Activated CD4-positive, alpha-beta T cell treated with anti-CD3 and anti-CD28 coated beads for 48 hours (primary cell): Measurements from ENCODE around the gene FAU.
A peak's percentile ranks its signal among the peaks of the same experiment; 100 is the strongest.
"Not testable (repeated sequence)": the region's sequence is repeated elsewhere in the genome, so short reads cannot be mapped to it uniquely, and the experiment has no call there.

Experiments used
- DNase-seq: peaks from one replicate; pipeline ENCODE4 v3.0.0-alpha.2; 2020

FAU gene

DNA sequence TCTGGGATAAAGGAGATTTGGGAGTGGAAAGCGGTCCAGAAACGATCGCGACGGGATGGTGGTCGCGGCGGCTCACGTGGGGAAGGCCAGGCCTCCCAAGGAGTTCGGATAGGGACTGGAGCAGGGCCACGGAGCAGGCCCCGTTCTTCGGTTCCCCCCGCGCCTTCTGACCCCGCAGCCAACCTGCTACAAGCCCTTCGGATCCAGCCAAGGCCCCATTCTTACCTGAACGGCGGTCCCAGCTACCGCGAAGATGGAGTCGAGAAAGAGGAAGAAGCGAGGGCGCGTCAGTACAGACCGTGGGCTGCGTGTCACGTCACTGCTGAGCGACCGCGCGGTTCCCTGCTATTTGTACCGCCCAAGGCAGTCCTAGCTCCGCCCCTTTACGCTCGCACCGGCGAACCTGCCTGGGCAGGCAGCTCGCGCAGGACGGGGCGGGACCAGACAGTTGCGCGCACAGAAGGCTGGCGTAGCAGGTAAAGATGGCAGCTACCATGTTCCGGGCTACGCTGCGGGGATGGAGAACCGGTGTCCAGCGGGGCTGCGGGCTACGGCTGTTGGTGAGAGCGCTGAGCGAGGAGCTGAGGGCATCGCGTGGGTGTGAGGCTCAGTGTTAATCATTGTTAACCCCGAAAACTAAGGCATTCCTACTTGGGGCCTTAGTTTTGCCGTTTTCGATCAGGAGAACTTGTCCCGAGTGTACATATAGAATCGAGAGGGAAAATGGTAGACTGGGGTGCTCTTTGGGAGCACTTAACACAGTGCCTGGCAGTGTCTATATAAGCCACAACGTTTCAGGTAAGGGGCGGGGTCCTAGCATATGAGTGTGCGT lies at the start of gene FAU, which contains the start of gene MRPL49:
FAU (minus strand) TSS at position 270 of the 832 bp plus-strand sequence. CDS start 321 bp downstream, outside the sequence.
MRPL49 (plus strand) TSS at position 457 of the 832 bp plus-strand sequence; CDS start at position 483, 26 bp downstream.
- DNase-seq, result peak; percentile 100

DNA sequence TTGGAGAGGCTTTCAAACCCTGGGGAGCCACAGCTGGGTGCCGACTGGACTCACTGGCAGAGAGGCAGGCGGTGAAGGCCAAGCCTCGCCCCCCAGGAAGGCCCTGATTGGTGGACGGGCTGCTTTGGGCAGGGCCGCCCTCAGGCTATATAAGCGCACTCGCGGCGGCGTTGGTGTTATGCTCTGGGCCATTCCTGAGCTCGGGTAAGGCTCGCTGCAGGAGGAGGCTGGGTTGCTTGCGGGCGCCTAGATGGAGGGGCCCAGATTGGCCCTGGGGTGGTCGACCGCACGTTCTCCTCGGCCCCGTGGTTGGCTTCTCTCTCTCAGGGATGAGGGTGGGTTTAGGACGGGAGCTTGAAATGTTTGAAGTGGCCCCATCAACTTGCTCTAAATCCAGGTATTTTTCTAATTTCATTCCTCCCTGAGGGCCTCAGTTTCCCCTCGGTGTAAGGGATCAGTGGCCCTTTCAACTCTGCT lies 48.2 kb upstream of the FAU start, which contains the start of gene SPDYC:
SPDYC (plus strand) TSS at position 176 of the 477 bp plus-strand sequence. CDS start 1,125 bp downstream, outside the sequence.
- DNase-seq, result no peak

DNA sequence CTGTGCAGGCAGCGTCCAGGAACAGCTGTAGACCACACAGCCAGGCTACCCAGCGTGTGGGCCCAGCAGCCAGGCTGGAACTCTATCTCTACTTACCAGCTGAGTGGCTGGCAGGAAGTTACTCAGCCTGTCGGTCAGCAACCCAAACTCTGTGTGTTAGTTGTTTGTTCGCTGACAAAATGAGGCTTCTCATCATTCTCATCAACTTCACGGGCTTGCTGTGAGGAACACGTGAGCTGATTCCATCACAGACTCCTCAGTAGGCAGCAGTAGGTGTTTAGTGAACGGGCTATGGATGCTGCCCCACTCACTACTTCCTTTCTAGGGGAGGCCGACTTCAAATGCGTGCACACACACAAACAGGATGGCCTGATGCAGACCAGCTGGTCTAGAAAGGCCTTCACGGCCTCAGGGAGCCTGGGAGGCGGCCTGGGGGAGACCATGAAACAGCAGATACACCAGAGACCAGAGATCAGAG lies 47.3 kb upstream of the FAU start:
- no peak for DNase-seq

DNA sequence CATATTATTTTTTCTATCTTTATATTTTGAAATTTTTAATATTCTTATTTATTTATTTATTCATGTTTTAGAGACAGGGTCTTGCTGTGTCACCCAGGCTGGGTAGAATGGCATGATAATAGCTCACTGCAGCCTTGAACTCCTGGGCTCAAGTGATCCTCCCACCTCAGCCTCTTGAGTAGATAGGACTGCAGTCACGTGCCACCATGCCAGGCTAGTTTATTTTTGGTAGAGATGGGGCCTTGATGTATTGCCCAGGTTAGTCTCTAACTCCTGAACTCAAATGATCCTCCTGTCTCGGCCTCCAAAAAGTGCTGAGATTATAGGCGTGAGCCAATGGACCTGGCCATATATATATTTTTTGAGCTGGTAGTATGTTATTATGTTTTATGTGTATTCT lies 45.7 kb upstream of the FAU start:
- DNase-seq, result no peak

DNA sequence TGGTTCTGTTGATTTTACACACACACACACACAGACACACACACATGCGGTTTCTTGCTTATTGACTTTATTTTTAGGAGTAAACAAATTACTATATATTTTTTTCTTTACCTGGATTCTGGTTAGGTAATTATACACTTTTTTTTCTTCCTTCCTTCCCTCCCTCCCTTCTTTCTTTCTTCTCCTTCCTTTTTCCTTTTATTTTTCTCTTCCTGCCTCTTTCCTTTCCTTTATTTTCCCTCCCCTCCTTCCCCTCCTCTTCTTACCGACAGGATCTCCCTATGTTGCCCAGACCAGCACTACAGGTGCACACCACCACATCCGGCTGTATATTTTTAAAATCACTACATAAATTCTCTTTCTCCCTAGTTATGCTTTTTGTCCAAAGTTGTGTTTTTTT lies 45.0 kb upstream of the FAU start:
- DNase-seq, result no peak

DNA sequence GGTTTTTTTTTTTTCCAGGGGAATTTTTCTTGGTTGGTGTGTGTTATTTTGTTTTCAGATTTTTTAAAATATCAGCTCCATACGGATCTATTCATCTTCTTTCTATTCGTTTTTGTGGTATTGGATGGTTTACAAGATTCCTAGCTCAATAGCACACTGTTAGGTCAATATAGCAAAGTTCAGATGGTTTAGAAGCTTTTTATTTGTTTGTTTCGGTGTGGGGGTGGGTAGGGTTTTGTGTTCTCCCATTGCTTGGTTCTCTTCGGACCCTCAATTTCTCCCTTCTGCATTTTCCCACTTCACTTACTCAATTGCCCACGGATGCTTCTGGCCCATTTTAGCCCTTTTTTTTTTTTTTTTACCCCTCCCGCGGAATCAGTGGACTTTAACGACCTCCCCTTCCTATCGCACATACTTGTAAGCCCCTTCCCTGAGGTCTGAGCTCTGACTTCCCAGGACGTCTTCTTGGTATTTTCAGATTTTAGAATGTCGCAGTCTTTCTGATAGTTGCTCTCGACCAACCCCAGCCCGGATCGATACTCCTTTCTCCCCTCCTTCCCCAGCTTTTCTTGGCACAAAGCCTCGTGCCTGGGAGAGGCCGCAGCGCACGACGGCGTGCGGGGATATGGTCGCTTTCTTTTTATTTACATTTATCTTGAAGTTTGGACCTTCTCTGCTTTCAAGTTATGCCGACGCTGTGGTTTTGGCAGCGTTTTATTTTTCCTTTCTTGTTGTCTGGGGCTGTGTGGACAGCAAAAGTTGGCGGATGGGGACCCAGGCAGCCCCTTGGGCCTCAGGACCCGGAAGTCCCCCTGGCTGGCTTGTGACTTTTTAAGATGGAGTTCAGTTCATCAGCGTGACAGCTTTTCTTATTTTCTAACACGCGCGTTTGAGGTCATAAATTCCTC lies 43.7 kb upstream of the FAU start:
- DNase-seq, result no peak

DNA sequence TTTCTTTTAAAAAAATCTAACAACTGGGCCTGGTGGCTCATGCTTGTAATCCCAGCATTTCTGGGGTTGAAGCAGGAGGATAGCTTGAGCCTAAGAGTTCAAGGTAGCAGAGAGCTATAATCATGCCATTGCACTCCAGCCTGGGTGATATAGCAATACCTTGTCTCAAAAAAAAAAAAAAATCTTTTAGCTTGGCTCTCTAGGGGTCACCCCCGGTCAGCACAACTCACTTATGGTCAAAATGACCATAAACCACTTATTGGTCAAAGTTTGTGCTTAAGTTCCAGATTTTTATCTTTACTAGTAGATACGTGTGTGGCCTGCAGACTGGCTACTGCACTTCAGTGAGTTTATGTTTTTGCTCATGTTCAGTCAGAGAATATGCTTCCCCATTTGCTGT lies 41.8 kb upstream of the FAU start:
- DNase-seq, result no peak

DNA sequence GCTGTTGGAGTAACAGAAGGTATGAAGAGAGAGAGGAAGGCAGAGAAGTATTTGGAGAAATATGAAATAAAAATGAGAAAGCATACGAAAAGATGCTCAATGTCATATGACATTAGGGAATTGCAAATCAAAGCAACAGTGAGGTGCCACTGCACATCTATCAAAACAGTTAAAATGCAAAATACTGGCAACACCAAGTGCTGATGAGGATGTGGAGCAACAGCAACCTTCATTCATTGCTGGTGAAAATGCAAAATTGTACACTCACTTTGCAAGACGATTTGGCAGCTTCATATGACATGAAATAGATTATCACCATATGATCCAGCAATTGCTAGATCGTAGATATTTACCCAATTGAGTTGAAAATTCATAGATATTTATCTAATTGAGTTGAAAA lies 38.7 kb upstream of the FAU start:
- DNase-seq, result no peak

DNA sequence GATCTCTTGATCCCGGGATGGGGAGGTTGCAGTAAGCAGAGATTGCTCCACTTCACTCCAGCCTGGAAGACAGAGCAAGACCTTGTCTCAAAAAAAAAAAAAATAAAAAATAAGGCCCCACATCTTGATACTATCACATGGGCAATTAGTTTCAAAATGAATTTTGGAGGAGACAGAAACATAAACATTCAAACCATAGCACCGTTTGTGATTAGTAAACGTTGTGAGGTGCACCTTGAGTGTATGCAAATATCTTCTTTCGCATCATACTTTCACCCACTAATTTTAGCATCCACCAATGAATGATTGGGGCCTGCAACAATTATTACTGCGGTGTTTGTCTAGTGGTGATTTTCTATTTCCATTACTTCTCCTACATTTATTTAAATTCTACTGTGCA lies 37.1 kb upstream of the FAU start:
- DNase-seq, result no peak

DNA sequence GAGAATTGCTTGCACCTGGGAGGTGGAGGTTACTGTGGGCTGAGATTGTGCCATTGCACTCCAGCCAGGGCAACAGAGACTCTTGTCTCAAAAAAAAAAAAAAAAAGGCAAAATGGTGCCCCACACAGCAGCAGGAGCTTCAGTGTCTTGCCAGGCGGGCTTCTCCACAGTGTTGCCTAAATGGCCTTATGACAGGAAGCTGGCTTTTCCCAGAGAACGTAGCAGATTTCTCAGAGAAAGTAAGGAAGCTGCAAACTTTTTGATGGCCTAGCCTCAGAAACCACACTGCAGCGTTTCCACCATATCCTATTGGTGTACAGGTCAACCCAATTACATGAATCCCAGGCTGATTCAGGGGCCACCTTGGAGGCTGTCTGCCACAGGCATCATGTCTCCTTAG lies 35.4 kb upstream of the FAU start:
- no peak for DNase-seq

DNA sequence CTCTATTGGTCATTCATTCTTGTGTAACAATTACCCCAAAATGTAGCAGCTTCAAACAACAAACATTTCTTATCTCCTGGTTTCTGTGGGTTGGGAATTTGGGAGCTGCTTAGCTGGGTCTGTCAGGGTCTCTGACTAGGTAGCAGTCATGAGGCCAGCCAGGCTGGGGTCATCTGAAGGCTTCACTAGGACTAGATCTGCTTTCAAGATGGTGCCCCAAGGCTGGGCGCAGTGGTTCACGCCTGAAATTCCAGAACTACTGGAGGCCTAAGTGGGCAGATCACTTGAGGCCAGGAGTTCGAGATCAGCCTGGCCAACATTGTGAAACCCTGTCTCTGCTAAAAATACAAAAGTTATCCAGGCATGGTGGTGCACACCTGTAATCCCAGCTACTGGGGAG lies 35.0 kb upstream of the FAU start:
- DNase-seq, result no peak

DNA sequence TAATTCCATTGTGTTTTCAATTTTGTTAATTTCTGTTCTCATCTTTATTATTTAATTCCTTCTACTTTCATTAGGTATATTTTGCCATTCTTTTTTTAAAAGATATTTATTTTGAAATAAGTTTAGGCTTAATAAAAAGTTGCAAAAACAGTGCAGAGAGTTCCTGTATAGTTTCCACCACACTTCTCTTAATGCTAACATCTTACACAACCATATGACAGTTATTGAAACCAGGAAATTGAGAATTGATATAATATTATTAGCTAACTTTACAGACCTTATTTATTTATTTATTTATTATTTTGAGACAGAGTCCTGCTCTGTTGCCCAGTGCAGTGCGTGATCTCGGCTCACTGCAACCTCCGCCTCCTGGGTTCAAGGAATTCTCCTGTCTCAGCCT lies 34.3 kb upstream of the FAU start:
- no peak for DNase-seq

DNA sequence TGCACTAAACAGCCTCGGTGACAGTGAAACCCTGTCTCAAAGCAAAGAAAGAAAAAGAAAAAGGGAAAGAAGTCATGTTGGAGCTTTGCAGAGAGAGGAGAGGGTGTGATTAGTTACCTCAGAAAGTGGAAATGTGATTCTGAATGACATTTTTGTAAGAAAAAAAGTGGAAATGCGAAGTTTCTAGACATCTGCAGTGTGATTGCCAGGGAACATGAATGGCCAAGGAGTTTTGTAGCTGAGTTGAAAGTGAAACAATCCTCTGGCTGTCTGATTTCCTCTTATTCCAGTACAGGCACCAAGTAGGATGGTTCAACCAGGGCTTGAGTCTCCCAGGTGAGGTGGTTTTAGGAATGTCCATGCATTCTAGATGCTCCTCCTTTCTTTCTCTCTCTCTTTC lies 30.2 kb upstream of the FAU start:
- DNase-seq, result no peak

DNA sequence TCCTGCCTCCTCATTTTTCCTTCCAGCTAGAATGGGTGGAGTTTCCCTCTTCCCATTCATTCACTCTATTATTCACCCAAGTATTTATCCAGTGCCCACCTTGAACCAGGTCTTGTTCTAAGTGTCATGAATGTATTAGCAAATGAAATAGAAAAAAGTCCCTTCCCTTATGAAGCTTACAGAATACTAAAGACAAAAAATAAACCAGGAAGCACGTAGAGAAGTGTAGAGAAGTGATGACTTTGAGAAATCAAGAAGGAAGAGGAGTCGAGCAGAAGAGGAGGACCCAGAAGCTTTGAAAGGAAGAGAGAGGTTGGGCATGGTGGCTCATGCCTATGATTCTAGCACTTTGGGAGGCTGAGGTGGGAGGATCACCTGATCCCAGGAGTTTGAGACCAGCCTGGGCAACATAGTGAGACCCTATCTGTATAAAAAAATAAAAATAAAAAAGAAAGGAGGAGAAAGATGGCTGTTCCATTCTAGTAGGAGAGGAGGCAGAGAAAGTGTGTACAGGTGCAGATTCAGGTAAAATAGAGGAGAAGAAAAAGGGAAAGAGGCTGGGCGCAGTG lies 29.5 kb upstream of the FAU start:
- DNase-seq, result no peak

DNA sequence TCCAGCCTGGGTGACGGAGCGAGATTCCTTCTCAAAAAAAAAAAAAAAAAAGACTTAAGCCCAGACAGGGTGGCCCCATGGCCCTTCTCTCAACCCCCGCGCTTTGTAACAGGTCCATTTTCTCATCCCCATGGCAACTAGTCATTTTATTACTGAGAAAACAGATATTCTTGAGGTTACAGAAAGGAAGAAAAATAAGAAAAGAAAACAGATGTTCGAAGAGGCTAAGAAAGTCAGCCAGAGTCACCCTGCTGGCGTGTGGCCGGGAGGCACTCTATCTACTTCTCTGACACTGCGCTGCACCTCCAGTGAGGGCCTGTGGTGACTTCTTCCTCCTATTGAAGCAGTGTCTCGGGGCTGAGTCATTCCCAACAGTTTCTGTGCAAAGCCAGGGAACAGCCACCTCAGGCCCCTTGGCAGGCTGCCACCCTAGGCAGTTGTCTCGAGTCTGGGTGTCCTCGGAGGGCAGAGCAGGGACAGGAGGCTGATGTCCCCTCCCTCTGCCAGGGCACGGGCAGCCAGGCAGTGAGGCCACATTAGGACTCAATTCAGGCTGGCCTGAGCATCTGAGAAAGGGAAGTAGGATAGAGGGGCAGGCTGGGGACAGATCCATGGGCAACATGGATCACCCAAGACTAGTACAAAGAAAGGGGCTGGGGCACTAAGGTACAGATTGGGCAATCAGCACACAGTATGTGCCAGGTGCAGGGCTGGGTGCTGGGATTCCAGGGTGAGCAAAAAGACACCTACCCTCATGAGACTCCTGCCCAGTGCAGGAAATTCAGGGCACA lies 28.8 kb upstream of the FAU start:
- peak; percentile 71 for DNase-seq

DNA sequence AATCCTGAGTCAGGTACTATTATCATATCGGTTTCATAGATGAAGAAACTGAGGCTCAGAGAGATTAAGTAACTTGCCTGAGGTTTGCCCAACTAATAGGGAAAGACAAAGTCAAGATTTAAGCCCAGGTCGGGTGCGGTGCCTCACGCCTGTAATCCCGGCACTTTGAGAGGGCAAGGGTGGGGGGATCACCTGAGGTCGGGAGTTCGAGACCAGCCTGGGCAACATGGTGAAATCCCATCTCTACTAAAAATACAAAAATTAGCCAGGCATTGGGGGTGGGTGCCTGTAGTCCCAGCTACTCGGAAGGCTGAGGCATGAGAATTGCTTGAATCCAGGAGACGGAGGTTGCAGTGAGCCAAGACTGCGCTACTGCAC lies 28.2 kb upstream of the FAU start:
- not testable (repeated sequence) for DNase-seq

DNA sequence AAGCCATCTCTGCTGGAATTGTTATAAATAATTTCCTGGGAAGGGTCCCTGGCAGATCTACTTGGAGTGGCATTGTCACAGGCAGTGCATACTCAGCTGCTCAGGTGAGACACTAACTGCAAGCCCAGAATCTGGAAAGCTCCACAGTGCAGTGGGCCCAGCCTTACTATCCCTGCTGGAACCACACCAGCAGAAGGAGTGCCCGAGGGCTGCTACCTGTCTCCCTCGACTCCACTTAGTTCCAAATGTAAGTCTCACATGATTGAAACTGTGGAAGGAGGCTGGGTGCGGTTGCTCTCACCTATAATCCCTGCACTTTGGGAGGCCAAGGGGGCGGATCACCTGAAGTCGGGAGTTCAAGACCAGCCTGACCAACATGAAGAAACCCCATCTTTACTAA lies 26.7 kb upstream of the FAU start:
- DNase-seq, result no peak

DNA sequence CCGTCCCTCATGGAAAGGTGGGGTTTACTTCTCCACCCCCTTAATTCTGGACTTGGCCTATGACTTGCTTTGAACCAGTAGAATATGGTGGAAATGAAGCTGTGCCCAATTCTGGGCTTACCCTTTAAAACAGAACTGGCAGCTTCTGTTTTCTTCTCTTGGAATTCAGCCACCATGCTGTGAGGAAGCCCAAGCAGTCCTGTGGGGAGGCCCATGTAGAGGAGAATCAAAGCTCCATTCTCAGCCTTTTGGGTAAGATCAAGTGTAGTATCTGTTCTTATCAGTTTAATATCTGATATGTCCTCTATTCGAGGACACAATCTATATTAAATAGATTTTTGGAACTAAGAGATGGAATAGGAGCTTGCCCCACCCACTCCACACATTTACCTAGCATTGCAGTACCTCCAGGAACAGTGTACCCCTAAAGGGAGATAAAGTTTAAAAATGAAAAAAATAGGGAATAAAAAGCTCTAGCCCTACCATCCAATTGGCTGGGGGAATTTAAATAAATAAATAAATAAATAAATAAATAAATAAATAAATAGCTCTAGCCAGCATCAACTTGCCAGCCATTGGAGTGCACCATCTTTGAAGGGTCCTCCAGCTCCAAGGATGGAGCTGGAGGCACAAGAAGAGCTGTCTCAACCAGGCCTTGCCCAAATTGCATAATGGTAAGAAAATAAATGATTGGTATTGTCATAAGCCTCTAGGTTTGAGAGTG lies 25.6 kb upstream of the FAU start:
- DNase-seq, result no peak

DNA sequence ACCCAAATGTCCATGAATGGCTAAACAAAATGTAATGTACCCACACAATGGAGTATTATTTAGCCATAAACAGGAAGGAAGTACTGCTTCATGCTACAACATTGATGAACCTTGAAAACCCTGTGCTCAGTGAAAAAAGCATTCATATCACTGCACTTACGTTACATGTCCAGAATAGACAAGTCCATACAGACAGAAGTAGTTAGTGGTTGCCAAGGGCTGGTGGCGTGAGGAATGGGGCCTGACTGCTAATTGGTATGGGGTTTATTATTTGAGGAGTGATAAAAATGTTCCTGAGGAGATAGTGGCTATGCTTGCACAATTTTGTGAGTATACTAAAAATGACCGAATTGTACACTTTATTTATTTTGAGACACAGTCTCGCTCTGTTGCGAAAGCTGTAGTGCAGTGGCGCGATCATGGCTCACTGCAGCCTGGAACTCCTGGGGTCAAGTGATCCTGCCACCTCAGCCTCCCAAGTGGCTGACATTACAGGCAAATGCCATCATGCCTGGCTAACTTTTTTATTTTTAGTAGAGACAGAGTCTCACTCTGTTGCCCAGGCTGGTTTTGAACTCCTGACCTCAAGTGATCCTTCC lies 20.1 kb upstream of the FAU start:
- DNase-seq, result no peak

DNA sequence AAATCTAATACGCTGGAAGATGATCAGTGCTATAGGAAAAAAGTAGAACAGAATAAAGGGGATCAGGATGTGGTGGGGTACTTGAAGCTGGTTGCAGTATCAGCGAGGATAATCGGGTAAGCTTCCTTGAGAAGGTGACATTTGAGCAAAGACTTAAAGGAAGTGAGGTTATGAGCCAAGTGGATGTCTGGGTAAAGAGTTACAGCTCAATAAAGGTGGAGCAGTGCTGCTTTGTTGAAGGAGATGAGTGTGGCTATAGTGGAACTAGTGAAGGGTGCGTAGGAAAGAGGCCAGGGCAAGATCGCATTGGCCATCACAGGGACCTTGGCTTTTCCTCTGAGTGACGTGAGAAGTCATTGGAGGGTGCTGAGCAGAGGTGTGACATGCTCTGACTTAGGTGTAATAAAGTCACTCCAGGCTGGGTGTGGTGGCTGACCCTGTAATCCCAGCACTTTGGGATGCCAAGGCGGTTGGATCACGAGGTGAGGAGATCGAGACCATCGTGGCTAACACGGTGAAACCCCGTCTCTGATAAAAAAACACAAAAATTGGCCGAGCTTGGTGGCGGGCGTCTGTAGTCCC lies 14.7 kb upstream of the FAU start:
- DNase-seq, result no peak

DNA sequence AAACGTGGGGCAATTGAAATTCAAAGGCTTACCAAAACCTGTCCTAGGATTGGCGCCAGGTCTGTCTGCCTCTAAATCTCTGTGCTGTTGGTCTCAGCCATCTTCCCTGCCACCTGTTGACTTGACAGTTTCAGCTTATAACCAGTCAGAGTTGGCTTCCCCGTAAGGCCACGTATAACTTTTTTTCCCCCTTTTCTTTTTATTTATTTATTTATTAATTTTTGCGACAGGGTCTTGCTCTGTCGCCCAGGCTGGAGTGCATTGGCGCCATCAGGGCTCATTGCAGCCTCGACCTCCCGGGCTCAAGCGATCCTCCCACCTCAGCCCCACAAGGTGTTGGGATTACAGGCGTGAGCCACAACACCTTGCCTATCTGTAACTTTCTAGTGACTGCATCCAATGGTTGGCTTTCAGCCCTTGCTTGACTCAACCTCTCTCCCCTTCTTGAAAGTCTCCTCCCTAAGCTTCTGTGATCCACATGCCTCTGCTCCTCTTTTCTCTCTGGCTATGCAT lies 13.8 kb upstream of the FAU start:
- peak; percentile 18 for DNase-seq
